Neural cell (in vitro differentiated cells): ENCODE results near the gene FANCI. TPM values are rescaled to one million over a fixed set of nuclear protein-coding genes. Genes with fewer than 3 reads are reported as not detected.

Experiments
- H2AFZ ChIP-seq: fragments of 200-600, 300-800 bp; sonication (generic), shearing (Covaris generic); 2 replicates; pipeline ENCODE4 v1.6.0; 2014; ENCODE audit warnings: low read depth, mild to moderate bottlenecking, antibody characterized with exemption, low read length, moderate library complexity
- H3F3A ChIP-seq: fragments of 200-600 bp; shearing (Covaris generic); 2 replicates; pipeline ENCODE4 v1.6.1; 2016; ENCODE audit warnings: mild to moderate bottlenecking, moderate library complexity, mixed read lengths, antibody characterized with exemption, low read length; ENCODE audit not compliant: insufficient read depth, poor library complexity, severe bottlenecking
- H3K27ac ChIP-seq: fragments of 200-600, 300-800 bp; sonication (generic), shearing (Covaris generic); 2 replicates; pipeline ENCODE4 v1.5.1; 2014; ENCODE audit warnings: mild to moderate bottlenecking, low read length, moderate library complexity
- H3K27me3 ChIP-seq: fragments of 300-800, 200-600 bp; sonication (generic), shearing (Covaris generic); 2 replicates; pipeline ENCODE4 v1.6.0; 2014; ENCODE audit warnings: mild to moderate bottlenecking, low read depth, low read length, moderate library complexity; ENCODE audit not compliant: insufficient read depth
- H3K36me3 ChIP-seq: fragments of 300-800, 200-600 bp; sonication (generic), shearing (Covaris generic); 2 replicates; pipeline ENCODE4 v1.5.1; 2014; ENCODE audit warnings: mild to moderate bottlenecking, antibody characterized with exemption, low read length, moderate library complexity; ENCODE audit not compliant: insufficient read depth
- H3K4me2 ChIP-seq: fragments of 300-800, 200-600 bp; sonication (generic), shearing (Covaris generic); 2 replicates; pipeline ENCODE4 v1.6.0; 2014; ENCODE audit warnings: mild to moderate bottlenecking, low read length
- H3K4me3 ChIP-seq: fragments of 300-800, 200-600 bp; sonication (generic), shearing (Covaris generic); 2 replicates; pipeline ENCODE4 v1.5.1; 2014; ENCODE audit warnings: mild to moderate bottlenecking, low read length, moderate library complexity
- H3K79me2 ChIP-seq: fragments of 200-600 bp; shearing (Covaris generic); replicated peaks from 2 replicates; pipeline ENCODE4 v1.6.0; 2014; ENCODE audit warnings: mild to moderate bottlenecking, low read length, moderate library complexity; ENCODE audit not compliant: insufficient read depth
- H3K9ac ChIP-seq: fragments of 300-800, 200-600 bp; sonication (generic), shearing (Covaris generic); 2 replicates; pipeline ENCODE4 v1.6.1; 2016; ENCODE audit warnings: mild to moderate bottlenecking, low read length, mixed read lengths
- H3K9me2 ChIP-seq: fragments of 200-600 bp; shearing (Covaris generic); 2 replicates; pipeline ENCODE4 v1.6.1; 2016; ENCODE audit warnings: mild to moderate bottlenecking, low read length, mixed read lengths; ENCODE audit not compliant: insufficient read depth
- H3K9me3 ChIP-seq: fragments of 200-600, 300-800 bp; sonication (generic), shearing (Covaris generic); 2 replicates; pipeline ENCODE4 v1.6.1; 2016; ENCODE audit warnings: mild to moderate bottlenecking, mixed run types, low read length, moderate library complexity, mixed read lengths
- H4K20me1 ChIP-seq: fragments of 200-600 bp; shearing (Covaris generic); 2 replicates; pipeline ENCODE4 v1.6.1; 2016; ENCODE audit warnings: mild to moderate bottlenecking, mixed run types; ENCODE audit not compliant: insufficient read depth
- EP300 ChIP-seq: fragments of 450-650 bp; conservative IDR thresholded peaks from 2 replicates; pipeline ENCODE4 v1.6.1; 2014; ENCODE audit warnings: antibody characterized with exemption, mild to moderate bottlenecking, moderate library complexity; ENCODE audit not compliant: poor library complexity, severe bottlenecking
- EZH2 ChIP-seq: fragments of 200-600, 300-800 bp; shearing (Covaris generic), sonication (generic); IDR thresholded peaks from 2 replicates; pipeline ENCODE4 v1.6.1; 2014; ENCODE audit warnings: antibody characterized with exemption, low read length, borderline replicate concordance, mild to moderate bottlenecking; ENCODE audit not compliant: insufficient read depth, poor library complexity, severe bottlenecking
- MXI1 ChIP-seq: fragments of 450-650 bp; conservative IDR thresholded peaks from 2 replicates; pipeline ENCODE4 v1.6.1; 2014; ENCODE audit warnings: antibody characterized with exemption, mild to moderate bottlenecking; ENCODE audit not compliant: poor library complexity, severe bottlenecking
- POLR2AphosphoS5 ChIP-seq: IDR thresholded peaks from 2 replicates; pipeline ENCODE4 v1.6.1; 2012
- RAD21 ChIP-seq: fragments of 450-650 bp; conservative IDR thresholded peaks from 2 replicates; pipeline ENCODE4 v1.6.1; 2014; ENCODE audit warnings: antibody characterized with exemption, mild to moderate bottlenecking, moderate library complexity
- SMC3 ChIP-seq: fragments of 450-650 bp; conservative IDR thresholded peaks from 2 replicates; pipeline ENCODE4 v1.6.1; 2014; ENCODE audit warnings: antibody characterized with exemption, mild to moderate bottlenecking, moderate library complexity; ENCODE audit not compliant: poor library complexity
- TAF1 ChIP-seq: IDR thresholded peaks from 2 replicates; pipeline ENCODE4 v1.6.1; 2012; ENCODE audit warnings: low read depth
- polyA plus RNA-seq: library from polyadenylated mRNA; depleted of rRNA; stranded (reverse); fragments of >200 nt; gene quantifications from 2 replicates; pipeline ENCODE4 v1.2.3, GENCODE V29; 2014
- TF ChIP-seq, protein P1 (sequence below): fragments of 450-650 bp; IDR thresholded peaks from 2 replicates; pipeline ENCODE4 v1.5.1; 2014; ENCODE audit warnings: antibody characterized with exemption, mild to moderate bottlenecking, moderate library complexity; ENCODE audit not compliant: poor library complexity, severe bottlenecking
- TF ChIP-seq, protein P2 (sequence below): IDR thresholded peaks from 2 replicates; pipeline ENCODE4 v1.6.1; 2012; ENCODE audit warnings: borderline replicate concordance

FANCI gene
- polyA plus RNA-seq, 1 donor from 2014 or later = 5.4 TPM

DNA sequence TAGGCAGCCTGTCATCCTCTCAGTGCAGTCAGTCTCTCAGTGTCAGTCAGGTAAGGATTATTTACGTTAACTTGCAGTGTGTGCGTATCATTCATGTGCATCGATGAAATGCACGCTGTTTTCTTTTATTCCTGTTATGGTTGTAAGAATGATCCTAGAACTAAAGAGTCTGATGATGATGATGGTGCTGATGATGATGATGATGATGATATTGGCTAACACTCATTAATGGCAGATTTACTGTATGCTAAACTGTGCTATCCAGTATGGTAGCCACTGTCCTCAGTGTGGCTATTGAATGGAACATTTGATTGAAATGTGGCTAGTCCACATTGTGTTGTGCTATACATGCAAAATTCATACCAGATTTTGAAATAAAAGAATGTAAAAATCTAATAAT lies 39.4 kb downstream of the FANCI start:
- Histone ChIP-seq H3K9me2 (no peaks in the 10 kb centered on the region), H3K36me3 (no peaks in the 10 kb centered on the region), H3K9ac (no peak overlapping the region), H3K27ac (no peak overlapping the region), H2AFZ (no peak overlapping the region), H3K4me2 (no peak overlapping the region), H3K9me3 (no peaks in the 10 kb centered on the region), H3K4me3 (no peak overlapping the region), H4K20me1 (no peaks in the 10 kb centered on the region), H3K27me3 (no peaks in the 10 kb centered on the region), H3F3A (no peaks in the 10 kb centered on the region), H3K79me2 (no peaks in the 10 kb centered on the region)
- TF ChIP-seq MXI1 (no peak), TAF1 (no peak), EZH2 (no peak), RAD21 (no peak), POLR2AphosphoS5 (no peak), EP300 (no peak), SMC3 (no peak)
- TF ChIP-seq, protein P1, sequence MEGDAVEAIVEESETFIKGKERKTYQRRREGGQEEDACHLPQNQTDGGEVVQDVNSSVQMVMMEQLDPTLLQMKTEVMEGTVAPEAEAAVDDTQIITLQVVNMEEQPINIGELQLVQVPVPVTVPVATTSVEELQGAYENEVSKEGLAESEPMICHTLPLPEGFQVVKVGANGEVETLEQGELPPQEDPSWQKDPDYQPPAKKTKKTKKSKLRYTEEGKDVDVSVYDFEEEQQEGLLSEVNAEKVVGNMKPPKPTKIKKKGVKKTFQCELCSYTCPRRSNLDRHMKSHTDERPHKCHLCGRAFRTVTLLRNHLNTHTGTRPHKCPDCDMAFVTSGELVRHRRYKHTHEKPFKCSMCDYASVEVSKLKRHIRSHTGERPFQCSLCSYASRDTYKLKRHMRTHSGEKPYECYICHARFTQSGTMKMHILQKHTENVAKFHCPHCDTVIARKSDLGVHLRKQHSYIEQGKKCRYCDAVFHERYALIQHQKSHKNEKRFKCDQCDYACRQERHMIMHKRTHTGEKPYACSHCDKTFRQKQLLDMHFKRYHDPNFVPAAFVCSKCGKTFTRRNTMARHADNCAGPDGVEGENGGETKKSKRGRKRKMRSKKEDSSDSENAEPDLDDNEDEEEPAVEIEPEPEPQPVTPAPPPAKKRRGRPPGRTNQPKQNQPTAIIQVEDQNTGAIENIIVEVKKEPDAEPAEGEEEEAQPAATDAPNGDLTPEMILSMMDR = no peak
- TF ChIP-seq, protein P2, sequence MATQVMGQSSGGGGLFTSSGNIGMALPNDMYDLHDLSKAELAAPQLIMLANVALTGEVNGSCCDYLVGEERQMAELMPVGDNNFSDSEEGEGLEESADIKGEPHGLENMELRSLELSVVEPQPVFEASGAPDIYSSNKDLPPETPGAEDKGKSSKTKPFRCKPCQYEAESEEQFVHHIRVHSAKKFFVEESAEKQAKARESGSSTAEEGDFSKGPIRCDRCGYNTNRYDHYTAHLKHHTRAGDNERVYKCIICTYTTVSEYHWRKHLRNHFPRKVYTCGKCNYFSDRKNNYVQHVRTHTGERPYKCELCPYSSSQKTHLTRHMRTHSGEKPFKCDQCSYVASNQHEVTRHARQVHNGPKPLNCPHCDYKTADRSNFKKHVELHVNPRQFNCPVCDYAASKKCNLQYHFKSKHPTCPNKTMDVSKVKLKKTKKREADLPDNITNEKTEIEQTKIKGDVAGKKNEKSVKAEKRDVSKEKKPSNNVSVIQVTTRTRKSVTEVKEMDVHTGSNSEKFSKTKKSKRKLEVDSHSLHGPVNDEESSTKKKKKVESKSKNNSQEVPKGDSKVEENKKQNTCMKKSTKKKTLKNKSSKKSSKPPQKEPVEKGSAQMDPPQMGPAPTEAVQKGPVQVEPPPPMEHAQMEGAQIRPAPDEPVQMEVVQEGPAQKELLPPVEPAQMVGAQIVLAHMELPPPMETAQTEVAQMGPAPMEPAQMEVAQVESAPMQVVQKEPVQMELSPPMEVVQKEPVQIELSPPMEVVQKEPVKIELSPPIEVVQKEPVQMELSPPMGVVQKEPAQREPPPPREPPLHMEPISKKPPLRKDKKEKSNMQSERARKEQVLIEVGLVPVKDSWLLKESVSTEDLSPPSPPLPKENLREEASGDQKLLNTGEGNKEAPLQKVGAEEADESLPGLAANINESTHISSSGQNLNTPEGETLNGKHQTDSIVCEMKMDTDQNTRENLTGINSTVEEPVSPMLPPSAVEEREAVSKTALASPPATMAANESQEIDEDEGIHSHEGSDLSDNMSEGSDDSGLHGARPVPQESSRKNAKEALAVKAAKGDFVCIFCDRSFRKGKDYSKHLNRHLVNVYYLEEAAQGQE = no peak

DNA sequence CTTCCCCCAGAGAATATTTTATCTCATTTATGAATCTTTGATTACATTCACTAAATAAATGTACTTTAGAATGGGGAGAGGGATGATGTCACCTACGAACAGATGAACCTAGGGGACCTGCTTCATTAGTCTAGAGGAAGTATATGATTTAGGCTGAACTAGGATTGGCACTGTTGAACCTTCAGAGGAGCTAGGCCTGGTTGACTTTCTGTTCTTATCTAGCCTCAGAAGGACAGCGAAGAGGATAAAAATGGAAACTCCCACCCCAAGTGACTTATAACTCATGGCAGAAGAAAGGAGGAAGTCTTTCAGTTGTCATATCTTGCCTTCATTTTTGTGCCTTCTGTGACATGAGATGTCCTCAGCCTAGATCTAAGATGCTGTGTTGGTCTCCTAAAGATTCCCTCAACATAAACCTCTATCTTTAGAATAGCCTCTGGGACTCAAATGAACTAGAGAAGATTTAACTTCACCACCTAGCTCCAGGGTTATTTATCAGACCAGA lies 48.2 kb downstream of the FANCI start:
- Histone ChIP-seq H3K27me3 (no peaks in the 10 kb centered on the region), H3K36me3 (no peaks in the 10 kb centered on the region), H3K27ac (no peak overlapping the region), H3K9me3 (no peaks in the 10 kb centered on the region), H3K9me2 (no peaks in the 10 kb centered on the region), H3F3A (no peaks in the 10 kb centered on the region), H4K20me1 (no peaks in the 10 kb centered on the region), H3K79me2 (no peaks in the 10 kb centered on the region), H2AFZ (no peak overlapping the region), H3K9ac (no peak overlapping the region), H3K4me3 (no peak overlapping the region), H3K4me2 (no peak overlapping the region)
- TF ChIP-seq SMC3 (no peak), POLR2AphosphoS5 (no peak), EP300 (no peak), EZH2 (no peak), MXI1 (no peak), RAD21 (no peak)
- TF ChIP-seq, protein P1 = no peak
- TF ChIP-seq, protein P2 = no peak
